ENCODE results near the gene GALNT17. TPM values are rescaled to one million over a fixed set of nuclear protein-coding genes. Genes with fewer than 3 reads are reported as not detected.

Gene GALNT17
- total RNA-seq, 1 donor from 2014 or later = 57.9 TPM

DNA sequence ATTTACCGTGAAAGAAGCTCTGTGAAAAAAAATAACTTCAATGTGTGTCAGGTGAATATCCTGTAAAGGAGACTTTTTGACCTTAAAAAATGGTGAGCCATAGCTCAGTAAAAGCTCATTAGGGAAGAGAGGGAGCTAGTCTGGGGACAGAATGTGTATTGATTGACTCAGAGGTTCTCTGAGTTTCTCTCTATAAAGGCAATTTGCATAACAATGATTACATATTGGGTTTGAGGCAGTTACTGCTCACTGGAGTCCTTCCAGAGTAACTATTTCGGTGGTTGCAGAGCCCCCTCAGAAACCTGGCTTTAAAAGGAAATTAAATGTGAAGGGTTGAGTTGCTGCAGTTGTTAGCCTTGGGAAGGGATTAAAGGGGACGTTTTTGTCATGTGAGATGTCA, 181.6 kb downstream of the GALNT17 start:
- intact Hi-C loops (cut with micrococcal nuclease) = no loop called here
- no peak for DNase-seq
- no peak for ATAC-seq

DNA sequence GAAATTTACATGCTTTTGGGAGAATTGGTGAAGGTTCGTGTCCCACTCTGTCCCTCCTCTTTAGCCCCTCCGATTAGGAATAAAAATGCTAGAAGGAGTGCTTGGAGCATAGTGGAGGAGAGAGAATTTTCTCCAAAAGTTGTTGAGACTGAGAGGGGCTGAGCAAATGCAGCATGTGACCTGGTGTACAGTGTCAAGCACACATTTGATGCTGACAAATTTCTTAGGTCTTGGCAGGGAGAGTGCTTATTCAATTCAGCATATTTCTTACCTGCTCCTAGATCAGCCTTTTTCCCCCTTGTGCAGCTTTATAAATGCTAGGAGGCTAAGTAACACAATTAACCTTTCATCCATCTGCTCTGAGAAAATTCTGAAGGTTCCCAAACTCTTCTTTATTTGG, 189.0 kb downstream of the GALNT17 start:
- DNase-seq (no peak), ATAC-seq (peak; percentile 52)
- intact Hi-C loops (cut with micrococcal nuclease) = no loop called here

DNA sequence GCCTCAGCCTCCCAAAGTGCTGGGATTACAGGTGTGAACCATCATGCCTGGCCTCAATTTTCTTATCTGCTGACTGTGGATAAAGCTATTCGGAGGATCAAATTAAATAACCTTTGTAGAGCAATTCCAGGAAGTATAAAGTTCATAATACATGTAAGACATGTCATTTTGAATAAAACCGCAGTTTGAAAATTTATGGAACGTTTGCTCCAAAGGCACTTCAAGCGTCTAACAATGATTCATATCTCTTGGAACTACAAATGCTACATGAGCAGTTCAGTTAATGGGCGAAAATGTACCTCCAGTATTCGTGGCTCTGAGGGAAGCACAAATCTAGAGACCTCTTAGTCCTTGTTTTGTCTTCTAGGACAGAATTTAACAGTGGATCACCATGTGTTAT, 190.3 kb downstream of the GALNT17 start:
- intact Hi-C loops (cut with micrococcal nuclease) = no loop called here
- ATAC-seq = no peak

DNA sequence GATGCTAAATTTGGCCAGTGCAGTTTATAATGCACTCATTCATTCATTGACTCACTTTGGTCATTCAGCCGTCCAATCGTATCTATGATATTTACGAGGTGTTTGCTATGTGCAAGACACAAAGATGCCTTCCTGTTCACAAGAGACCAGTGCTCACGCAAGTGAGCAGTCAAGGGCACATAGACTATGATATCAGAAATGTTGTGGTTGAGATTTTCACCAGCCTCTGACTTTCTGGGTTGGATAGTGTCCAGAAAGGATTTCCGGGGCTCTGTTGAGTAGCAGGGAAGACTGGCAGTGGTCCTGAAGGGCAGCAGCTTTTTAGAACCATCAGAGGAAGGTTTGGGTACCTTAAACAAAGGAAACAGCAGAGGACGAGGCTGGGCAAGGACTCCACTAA, 191.8 kb downstream of the GALNT17 start:
- DNase-seq (no peak), ATAC-seq (no peak)
- intact Hi-C loops (cut with micrococcal nuclease) = no loop called here

More for the DNA sequence above, 190.3 kb downstream of the GALNT17 start:
- DNase-seq = no peak

DNA sequence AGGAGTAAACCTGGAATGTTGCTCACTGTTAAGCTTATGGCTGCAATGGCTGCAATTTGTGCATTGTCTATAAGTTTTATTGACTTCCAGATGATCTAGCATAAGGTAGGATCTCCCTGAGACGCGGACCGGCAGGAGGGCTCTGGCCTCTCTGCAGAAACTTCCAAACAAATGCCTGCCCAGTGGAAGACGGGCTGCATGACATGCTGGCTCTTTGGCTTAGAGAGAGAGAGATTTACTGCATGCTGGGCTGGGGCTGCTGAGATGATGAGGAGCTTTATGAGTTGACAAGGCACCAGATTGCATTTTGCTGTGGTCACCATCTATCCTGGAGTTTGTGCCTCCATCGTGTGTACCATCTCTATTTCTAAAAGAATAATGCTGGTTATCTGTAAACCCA, 193.2 kb downstream of the GALNT17 start:
- DNase-seq = no peak
- intact Hi-C loops (cut with micrococcal nuclease) = no loop called here
- ATAC-seq = no peak

DNA sequence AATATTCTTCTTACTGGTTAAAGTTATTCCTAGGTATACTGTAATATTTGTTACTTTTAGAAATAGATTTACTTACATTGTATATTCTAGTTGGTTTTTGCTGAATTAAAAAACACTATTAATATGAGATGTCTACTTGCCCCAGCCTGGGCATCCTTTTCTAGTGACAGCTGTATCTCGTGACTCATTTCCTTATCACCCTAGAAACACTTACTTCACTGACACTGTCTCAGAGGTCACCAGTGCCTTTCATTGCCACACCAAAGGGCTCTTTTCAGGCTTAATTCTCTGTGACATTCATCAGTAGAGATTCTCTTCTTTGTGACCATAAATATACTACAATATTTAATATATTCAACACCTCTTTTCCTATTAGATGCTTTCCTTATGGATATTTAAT, 194.7 kb downstream of the GALNT17 start:
- intact Hi-C loops (cut with micrococcal nuclease) = no loop called here
- no peak for DNase-seq
- peak; percentile 64 for ATAC-seq

DNA sequence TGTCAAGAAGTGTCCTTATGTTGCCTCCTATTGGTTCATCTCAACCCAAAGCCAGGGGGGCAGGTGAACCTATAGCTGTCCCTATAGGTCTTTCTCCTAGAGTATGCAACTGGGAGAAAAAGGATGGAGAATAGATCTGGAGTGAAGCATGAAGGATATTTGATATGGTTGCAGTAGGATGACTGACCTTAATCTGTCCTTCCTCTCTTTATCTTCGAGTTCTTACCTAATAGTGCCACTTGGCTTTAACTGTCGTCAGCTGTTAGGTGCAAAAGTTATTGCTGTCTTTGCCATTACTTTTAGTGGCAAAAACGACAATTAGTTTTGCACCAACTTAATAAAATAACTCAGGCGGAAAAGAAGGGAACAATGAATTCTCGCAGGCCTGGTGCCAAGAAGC, 196.0 kb downstream of the GALNT17 start:
- peak; percentile 64 for ATAC-seq
- intact Hi-C loops (cut with micrococcal nuclease) = no loop called here

DNA sequence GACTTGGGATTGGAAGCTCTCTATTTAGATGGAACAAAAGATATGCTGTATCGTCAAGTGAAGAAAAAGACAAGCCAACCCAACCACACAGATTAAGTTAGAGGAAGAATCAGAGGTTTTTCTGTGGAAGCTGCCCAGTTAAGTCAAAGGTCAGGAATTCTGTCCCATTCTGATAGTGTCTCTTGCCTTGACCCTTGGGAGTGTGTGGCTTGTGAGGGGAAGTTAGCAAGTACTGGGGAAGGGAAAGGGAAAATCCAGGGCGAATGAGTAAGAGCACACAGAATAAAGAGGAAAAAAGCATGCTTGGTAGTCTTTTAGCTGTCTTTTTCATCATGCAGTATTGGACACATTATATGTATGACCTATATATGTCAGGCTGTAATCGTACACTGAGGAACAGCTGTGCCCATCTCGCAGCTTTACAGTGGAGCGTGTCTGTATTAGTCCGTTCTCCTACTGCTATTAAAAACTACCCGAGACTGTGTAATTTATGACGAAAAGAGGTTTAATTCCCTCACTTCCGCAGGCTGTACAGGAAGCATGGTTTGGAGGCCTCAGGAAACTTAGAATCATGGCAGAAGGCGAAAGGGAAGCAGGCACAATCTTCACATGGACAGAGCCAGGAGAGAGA, 197.2 kb downstream of the GALNT17 start:
- DNase-seq (no peak), ATAC-seq (no peak)
- intact Hi-C loops (cut with micrococcal nuclease) = no loop called here

More for the DNA sequence above, 196.0 kb downstream of the GALNT17 start:
- DNase-seq = no peak

DNA sequence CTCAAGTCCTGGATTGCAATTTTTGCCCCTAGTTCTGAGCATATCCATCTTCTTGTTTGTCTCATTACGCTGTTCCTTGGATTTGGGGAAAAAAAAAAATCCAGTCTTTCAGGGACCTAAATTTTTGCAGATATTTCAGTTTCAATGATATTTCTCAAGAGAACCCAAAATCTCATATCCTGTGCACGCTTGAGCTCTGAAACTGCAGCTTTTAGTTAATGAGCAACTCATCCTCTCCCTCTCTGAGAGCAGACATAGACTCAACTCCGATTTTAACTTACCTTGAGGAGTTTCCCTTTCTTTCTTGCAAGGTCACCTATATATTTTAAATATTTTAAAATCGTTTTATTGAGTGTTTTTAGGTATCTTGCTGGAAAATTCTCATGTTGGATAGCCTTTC, 200.3 kb downstream of the GALNT17 start:
- intact Hi-C loops (cut with micrococcal nuclease) = no loop called here
- ATAC-seq (no peak), DNase-seq (no peak)

DNA sequence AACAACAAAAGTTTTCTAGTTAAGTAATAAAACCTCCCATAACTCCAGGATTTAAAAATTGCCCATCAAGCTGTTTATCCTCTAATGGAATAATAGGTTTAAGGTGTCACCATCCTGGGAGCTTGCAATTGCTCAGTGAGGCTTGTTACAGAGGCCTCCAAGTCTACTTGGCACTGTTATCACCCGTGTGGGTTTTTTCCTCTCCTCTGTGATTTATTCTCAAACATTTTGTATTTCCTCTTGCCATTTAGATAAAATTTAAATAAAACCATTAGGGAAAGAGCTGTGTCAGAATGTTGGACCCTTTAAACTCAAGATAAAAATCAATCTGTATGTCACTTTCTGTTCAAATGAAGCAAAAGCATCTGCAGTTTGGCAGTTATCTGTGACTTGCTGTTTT, 202.6 kb downstream of the GALNT17 start:
- no peak for DNase-seq
- no peak for ATAC-seq

DNA sequence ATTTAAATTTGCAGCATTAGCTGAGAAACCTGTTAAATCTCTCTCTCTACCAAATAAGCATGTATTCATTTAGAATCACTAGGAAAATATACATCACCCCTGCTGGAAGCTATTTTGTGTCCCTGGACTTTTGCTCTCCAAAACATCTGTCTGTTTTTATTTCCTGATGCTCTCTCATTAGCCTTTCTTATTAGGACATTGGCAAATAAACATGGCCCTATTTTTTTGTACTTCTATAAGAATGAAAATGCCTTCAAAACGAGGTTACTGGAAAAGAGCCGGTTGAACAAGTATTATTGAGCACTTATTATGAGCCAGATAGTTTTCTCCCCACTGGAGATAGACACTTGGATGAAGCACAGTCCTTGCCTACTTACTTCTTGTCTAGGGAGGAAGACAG, 206.9 kb downstream of the GALNT17 start:
- ATAC-seq (no peak), DNase-seq (no peak)
- intact Hi-C loops (cut with micrococcal nuclease) = no loop called here

More for the DNA sequence above, 202.6 kb downstream of the GALNT17 start:
- intact Hi-C loops (cut with micrococcal nuclease) = no loop called here

DNA sequence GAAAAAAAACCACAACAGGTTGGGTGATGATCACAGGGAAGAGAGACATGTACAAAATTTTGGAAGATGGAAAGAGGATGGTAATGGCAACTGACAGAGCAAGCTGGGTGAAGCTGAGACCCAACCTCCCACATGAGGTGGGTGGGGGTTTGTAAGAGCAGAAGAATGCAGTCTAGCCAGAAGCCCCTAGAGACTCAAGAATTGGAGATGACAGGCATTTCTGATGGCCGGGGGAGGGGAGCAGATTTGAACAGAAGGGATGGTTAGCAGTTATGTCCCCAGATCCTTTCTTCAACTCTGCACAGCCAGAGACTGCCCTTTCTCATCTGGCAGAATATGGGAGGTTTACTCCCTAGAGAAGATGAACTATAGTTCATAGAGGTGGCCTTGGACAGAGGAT, 208.0 kb downstream of the GALNT17 start:
- DNase-seq = no peak
- intact Hi-C loops (cut with micrococcal nuclease) = no loop called here
- ATAC-seq = no peak

DNA sequence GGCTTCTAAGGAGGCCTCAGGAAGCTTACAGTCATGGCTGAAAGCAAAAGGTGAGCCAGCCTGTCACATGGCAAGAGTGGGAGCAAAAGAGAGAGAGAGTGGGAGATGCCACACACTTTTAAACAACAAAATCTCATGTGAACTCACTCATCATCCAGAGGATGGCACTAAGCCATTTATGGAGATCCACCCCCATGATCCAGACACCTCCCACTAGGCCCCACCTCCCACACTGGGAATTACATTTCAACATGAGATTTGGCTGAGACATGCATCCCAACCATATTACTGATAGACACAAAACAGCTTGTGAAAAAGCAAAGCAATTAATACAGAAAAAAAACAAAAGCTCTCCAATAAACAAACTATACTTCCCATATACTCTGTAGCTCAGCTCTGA, 210.3 kb downstream of the GALNT17 start:
- ATAC-seq = no peak
- intact Hi-C loops (cut with micrococcal nuclease) = no loop called here

DNA sequence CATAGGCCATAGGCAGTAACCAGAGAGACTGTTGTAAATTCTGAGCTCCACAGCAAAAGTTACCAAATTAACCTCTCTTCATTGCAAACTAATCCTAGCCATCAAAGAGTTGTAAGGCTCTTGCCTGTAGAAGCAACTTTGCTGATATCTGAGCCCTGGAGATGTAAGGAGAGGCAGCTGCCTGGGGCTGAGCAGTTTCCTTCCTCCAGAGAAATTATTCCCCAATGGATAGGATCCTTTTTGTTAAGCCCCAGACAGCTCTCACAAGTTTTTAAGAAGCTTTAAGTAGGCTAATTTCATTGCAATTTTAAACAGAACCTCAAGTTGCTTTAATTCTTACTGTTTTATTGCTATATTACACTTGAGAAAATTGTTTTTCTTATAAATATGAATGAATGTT, 211.1 kb downstream of the GALNT17 start:
- no peak for DNase-seq
- intact Hi-C loops (cut with micrococcal nuclease) = no loop called here
- no peak for ATAC-seq

More for the DNA sequence above, 210.3 kb downstream of the GALNT17 start:
- no peak for DNase-seq

DNA sequence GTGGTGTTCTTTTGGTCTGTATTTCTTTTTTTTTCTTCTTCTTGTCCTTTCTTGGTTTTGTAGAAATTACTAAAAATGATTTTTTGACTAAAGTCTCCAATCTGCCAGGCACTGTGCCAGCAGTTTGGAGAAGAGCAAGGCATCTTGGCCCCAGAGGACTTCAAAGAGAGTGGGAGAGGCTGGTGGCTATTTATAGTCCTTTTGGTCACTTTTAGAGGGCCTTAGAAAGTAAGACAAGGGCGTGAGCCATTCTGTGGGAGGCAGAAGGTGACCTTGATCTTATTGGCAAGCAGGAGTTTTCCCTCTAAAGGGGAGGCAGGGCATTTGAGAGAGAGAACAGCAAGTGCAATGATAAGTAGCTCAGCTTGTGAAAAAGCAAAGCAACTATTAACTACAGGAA, 211.9 kb downstream of the GALNT17 start:
- ATAC-seq (peak; percentile 89), DNase-seq (no peak)
- intact Hi-C loops (cut with micrococcal nuclease) = no loop called here

DNA sequence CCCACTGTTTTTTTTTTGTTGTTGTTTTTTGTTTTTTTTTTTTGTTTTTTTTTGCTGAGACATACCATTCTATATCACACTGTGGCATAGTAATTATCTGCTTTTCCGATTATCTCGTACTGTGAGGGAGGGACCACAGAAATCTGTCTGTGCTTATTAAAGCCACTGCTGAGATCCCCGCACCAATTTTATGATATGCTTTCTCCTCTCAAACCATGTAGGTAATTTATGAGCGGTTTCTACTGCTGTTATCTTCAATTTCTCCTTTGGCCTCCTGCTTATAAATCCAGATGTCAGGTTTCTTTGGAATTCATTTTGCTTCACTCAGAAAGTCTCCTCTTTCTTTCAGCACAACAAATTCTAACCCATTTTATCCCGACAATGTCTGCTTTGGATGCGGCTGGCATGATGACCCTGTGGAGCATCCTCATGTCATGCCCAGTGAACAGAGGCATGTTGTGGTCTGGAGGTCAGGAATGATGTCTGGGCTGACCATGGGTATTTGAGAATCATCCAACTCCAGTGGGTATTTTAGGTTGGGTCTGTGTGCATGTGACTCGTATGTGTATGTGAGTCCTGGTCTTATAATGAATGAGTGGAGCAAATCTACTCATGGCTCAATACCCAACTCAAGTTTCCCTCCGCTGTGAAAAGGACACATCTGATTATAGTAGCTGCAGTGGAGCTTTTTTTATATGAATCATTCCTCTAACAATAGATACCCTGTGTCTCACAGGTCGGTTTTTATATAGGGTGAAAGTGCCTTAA, 213.4 kb downstream of the GALNT17 start:
- DNase-seq (no peak), ATAC-seq (no peak)
- intact Hi-C loops (cut with micrococcal nuclease) = no loop called here

DNA sequence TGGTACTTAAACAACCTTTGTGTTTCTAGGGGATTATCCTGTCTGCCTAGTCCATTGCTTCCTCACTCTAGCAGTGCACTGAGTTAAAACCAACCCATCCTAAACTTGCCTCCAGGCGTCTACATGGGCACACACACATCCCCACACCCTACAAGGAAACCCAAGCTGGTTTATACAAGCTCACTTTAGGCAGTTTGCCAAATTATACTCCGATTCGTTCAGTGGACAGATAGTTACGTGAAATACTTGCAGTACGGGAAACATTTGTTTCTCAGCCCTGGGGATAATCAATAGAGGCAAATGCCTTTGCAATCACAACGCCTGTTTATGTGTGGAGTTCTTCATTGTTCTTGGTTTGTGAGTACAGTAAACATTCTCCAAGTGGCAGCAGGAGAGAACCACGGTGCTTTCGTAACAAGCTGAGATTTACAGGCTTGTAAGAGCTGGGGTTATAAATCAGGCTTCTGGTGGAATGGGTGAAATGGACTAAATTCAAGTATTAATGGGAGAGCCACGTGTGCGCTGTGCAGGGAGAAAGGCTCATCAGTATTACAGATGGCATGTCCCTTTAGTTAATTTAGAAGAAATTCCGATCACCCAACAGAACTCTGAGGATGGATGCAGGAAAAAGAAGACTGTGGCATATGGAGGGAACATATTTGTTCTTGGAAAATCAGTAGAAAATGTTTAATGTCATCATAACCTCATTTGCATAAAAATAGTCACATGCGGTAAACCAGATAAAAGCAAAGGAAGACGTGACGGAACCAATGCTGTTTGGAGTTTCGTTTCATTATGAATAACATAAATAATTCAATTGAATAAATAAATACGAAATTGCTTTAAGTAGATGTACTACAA, 217.1 kb downstream of the GALNT17 start:
- DNase-seq = no peak
- intact Hi-C loops (cut with micrococcal nuclease) = no loop called here
- ATAC-seq = no peak

DNA sequence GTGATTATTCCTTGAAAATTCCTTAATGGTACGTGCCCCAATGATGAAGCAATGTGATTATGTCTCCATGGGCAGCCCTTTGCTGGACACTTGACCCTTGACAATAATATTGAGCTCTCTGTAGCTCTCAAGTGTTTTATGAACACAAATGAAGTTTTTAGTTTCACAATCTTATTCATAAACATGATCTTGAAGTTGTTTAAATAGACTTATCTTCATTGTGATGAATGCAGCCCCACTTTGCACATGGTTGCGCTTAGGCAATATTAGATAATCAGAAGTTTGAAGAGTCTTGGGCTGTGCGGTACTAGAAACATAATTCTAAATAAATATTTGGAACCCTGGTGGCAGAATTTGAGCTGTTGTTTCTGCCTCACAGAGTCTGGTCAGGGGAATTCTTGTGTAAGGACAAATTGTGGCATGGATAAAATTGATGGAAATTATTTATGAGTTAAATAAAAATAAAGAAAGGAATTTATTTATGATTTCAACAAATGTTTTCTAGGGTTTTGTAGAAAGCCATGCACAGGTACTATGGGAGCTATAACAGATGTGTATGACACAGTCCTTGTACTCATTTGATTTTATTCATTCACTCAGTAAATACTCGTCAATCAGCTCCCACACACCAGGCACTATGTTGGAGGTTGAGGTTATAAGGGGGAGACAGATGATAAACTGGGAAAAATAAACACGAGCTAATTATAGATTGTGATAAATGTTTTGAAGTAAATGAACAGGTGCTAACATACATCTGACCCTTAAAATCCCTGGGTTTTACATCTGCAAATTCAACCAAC, 217.9 kb downstream of the GALNT17 start:
- intact Hi-C loops (cut with micrococcal nuclease) = no loop called here
- ATAC-seq (no peak), DNase-seq (no peak)

DNA sequence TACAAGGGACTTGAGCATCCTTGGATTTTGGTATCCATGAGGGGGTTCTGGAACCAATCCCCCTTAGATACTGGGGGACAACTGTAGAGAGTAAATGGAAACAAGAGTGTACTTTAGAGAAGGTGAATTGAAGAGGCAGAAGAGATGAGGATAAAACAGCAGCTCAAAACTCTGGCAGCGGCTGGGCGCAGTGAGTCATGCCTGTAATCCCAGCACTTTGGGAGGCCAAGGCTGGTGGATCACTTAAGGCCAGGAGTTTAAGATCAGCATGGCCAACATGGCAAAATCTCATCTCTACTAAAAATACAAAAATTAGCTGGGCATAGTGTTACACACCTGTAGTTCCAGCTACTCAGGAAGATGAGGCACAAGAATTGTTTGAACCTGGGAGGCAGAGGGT, 218.7 kb downstream of the GALNT17 start:
- DNase-seq (no peak), ATAC-seq (no peak)
- intact Hi-C loops (cut with micrococcal nuclease) = no loop called here
